ENCODE measurements around the gene TP53BP2. TPM values are rescaled to one million over a fixed set of nuclear protein-coding genes. Genes with fewer than 3 reads are reported as not detected.

The TP53BP2 gene
- total RNA-seq, 1 experiment from 2014 or later = 32.0 TPM

DNA sequence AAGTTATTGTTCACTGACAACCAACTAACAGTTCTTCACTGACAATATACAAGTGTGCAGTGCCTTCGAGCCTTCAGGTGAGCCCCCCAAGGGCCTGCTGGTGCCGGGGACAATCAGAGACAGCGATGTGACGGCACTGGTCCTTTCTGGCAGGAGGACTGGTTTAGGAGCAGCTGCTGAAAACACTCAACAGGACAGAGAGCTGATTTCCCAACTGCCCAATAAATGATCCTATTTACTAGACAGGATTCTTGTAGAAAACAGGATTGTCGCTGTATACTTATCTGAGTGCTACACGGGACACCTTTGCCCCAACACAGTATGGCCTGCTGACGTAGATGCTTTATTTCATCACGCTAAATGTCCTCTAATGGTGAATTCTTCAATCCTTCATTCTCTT, 65.4 kb downstream of the TP53BP2 start:
- H3F3A ChIP-seq (ENCODE audit: low read length, unreplicated experiment) = peaks cover 5% of the 10 kb centered on the region
- no peak for DNase-seq
- peaks cover 14% of the 10 kb centered on the region for H3K4me1 ChIP-seq (ENCODE audit: insufficient read depth, low read length)
- TF ChIP-seq, protein P1, sequence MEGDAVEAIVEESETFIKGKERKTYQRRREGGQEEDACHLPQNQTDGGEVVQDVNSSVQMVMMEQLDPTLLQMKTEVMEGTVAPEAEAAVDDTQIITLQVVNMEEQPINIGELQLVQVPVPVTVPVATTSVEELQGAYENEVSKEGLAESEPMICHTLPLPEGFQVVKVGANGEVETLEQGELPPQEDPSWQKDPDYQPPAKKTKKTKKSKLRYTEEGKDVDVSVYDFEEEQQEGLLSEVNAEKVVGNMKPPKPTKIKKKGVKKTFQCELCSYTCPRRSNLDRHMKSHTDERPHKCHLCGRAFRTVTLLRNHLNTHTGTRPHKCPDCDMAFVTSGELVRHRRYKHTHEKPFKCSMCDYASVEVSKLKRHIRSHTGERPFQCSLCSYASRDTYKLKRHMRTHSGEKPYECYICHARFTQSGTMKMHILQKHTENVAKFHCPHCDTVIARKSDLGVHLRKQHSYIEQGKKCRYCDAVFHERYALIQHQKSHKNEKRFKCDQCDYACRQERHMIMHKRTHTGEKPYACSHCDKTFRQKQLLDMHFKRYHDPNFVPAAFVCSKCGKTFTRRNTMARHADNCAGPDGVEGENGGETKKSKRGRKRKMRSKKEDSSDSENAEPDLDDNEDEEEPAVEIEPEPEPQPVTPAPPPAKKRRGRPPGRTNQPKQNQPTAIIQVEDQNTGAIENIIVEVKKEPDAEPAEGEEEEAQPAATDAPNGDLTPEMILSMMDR (conservative IDR thresholded peaks at IDR 0.05; ENCODE audit: low read depth, low read length) = no peak
- TF ChIP-seq EZH2 (IDR thresholded peaks at IDR 0.05; ENCODE audit: low read length, unreplicated experiment) (no peak), EZH2phosphoT487 (IDR thresholded peaks at IDR 0.05; ENCODE audit: borderline replicate concordance, low read length) (no peak)
- TSS peak; percentile 27 for BruUV-seq (replicated peaks)
- no peak overlapping the region for H2AFZ ChIP-seq (ENCODE audit: low read length)
- H3K9me3 ChIP-seq (ENCODE audit: low read length) = no peaks in the 10 kb centered on the region
- no peak overlapping the region for H3K4me3 ChIP-seq (ENCODE audit: low read length)
- ChIA-PET POLR2A (ENCODE audit: unreplicated experiment) (no interaction called here), CTCF (no interaction called here)
- 0 out of 2 replicates have a peak, but pooled peaks cover 4% of the 10 kb centered on the region for H4K20me1 ChIP-seq (ENCODE audit: low read length)
- intact Hi-C loops (cut with micrococcal nuclease) = no loop called here
- no peaks in the 10 kb centered on the region for H3K27me3 ChIP-seq (ENCODE audit: low read length)
- no peaks in the 10 kb centered on the region for H3K9me2 ChIP-seq (replicated peaks; ENCODE audit: low read length)
- no peak overlapping the region for H3K4me2 ChIP-seq (ENCODE audit: low read length)
- H3K36me3 ChIP-seq (ENCODE audit: low read depth, low read length) = peaks cover 33% of the 10 kb centered on the region
- no peak overlapping the region for H3K27ac ChIP-seq (ENCODE audit: low read length)
- H3K79me2 ChIP-seq (ENCODE audit: low read length) = no peaks in the 10 kb centered on the region
- no peak overlapping the region for H3K9ac ChIP-seq (ENCODE audit: low read length)
- no peak for ATAC-seq

DNA sequence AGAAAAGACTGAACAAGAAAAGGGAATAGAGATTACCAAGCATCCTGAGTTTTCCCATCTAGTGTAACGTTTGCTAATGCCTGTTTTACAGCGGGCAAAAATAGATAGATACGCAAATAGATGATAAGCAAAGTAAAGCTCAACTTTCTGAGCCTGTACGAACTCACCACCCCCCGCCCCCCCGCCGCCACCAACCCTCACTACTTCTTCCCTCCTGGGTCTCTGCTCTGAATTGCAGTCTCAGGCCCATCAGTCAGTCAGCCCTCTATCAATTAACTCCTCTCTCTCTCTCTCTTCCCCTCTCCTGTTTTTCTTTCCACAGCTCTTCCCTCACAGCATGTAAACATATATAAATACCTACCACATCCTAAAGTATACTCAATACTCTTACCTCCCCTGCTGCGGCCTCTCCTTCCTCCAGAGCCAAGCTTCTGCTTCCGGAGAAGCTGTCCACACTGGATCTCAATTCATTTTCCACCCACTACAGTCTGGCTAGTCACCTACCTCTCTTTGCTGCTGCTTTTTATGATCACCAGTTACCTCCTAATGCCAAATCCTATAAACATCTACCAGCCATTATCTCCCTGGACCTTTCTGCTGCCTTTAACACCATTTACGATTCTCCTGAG, 68.8 kb downstream of the TP53BP2 start:
- Histone ChIP-seq H3K36me3 (ENCODE audit: low read depth, low read length) (peaks cover 55% of the 10 kb centered on the region), H3K9me3 (ENCODE audit: low read length) (no peaks in the 10 kb centered on the region), H3K27me3 (ENCODE audit: low read length) (no peaks in the 10 kb centered on the region), H4K20me1 (ENCODE audit: low read length) (0 out of 2 replicates have a peak, but pooled peaks cover 5% of the 10 kb centered on the region), H3K4me3 (ENCODE audit: low read length) (no peak overlapping the region), H3K27ac (ENCODE audit: low read length) (peak overlapping the region; percentile 84), H3K9me2 (replicated peaks; ENCODE audit: low read length) (no peaks in the 10 kb centered on the region), H3F3A (ENCODE audit: low read length, unreplicated experiment) (peaks cover 19% of the 10 kb centered on the region), H3K4me2 (ENCODE audit: low read length) (no peak overlapping the region), H3K4me1 (ENCODE audit: insufficient read depth, low read length) (peaks cover 40% of the 10 kb centered on the region), H2AFZ (ENCODE audit: low read length) (no peak overlapping the region), H3K9ac (ENCODE audit: low read length) (no peak overlapping the region; the same call in 1 of the 2 replicates), H3K79me2 (ENCODE audit: low read length) (0 out of 2 replicates have a peak, but pooled peaks cover 6% of the 10 kb centered on the region)
- CTCF ChIA-PET = no interaction called here
- POLR2A ChIA-PET (ENCODE audit: unreplicated experiment) = no interaction called here
- no TSS peak for BruUV-seq (replicated peaks)
- TF ChIP-seq, protein P1 (conservative IDR thresholded peaks at IDR 0.05; ENCODE audit: low read depth, low read length) = no peak
- TF ChIP-seq EZH2 (IDR thresholded peaks at IDR 0.05; ENCODE audit: low read length, unreplicated experiment) = no peak
- TF ChIP-seq EZH2phosphoT487 (IDR thresholded peaks at IDR 0.05; ENCODE audit: borderline replicate concordance, low read length) = no peak
- intact Hi-C loops (cut with micrococcal nuclease) = loop anchor here (10.0 kb wide), 1 partner anchor 68 kb away; the partner anchor contains the start of gene TP53BP2
- ATAC-seq (no peak), DNase-seq (no peak)

All from PC-3 (cell line).